Right lobe of liver (tissue), 6 donors: Measurements from ENCODE around the gene TMEM272. TPM values are rescaled to one million over a fixed set of nuclear protein-coding genes. Genes with fewer than 3 reads are reported as not detected.

ENCODE experiments used
- ATAC-seq, 4 donors: fragments of 200-7000 bp; cut with Tn5 transposase; one replicate each; pipeline ENCODE4 v1.9.1; 2020; ENCODE audit warnings: mild to moderate bottlenecking in 4 of 4, moderate library complexity in 4 of 4
- DNase-seq, 3 donors: peaks; one replicate each; pipeline ENCODE4 v3.0.0-alpha.2; 2020
- H3K27ac ChIP-seq, 3 donors: fragments of 200-600 bp; one replicate each; pipeline ENCODE4 v1.8.0; 2022
- H3K27me3 ChIP-seq, 2 donors: fragments of 200-600 bp; one replicate each; pipeline ENCODE4 v1.8.0; 2022
- H3K36me3 ChIP-seq, 4 donors: fragments of 200-600 bp; sonication (generic) in 1 of 4; one replicate each; pipeline versions ENCODE4 v1.5.1 to v1.8.0; 2017 to 2022; ENCODE audit warnings: control low read depth in 1 of 4
- H3K4me1 ChIP-seq, 4 donors: fragments of 200-600 bp; sonication (generic) in 1 of 4; one replicate each; pipeline versions ENCODE4 v1.5.1 to v1.8.0; 2017 to 2022; ENCODE audit warnings: control low read depth in 1 of 4
- H3K4me3 ChIP-seq, 3 donors: fragments of 200-600 bp; one replicate each; pipeline ENCODE4 v1.8.0; 2022
- H3K9me3 ChIP-seq, 4 donors: fragments of 200-600 bp; sonication (generic) in 1 of 4; one replicate each; pipeline versions ENCODE4 v1.5.1 to v1.8.0; 2017 to 2022; ENCODE audit warnings: control low read depth in 1 of 4
- POLR2A ChIP-seq: fragments of 450-650 bp; IDR thresholded peaks from one replicate; pipeline ENCODE4 v1.6.1; 2017; ENCODE audit warnings: antibody characterized with exemption, mild to moderate bottlenecking
- WGBS: methylation state at CpG from one replicate; pipeline ENCODE4 v1.1.6; 2018; ENCODE audit warnings: low coverage, low lambda C conversion rate; ENCODE audit not compliant: insufficient coverage; ENCODE audit errors: missing lambda C conversion rate; 5-methylcytosine and 5-hydroxymethylcytosine counted together
- intact Hi-C, 2 donors: fragments of 100-400 bp; cut with DNase I; formaldehyde crosslinking; loops; one replicate each; pipeline versions ENCODE4 v1.11.2 to v1.14.1; 2022
- total RNA-seq, 6 experiments: library from RNA; depleted of rRNA in 2 of 6; stranded (reverse); fragments of >200 nt in 2 of 6; fragmentation: NEBNext Ultra II Directional in 3 of 6; extraction: Animal tissue kit (Norgen Biotek cat#: 25700) in 3 of 6; gene quantifications; one replicate each; pipeline versions ENCODE4 v1.1.0 to v1.2.4, GENCODE V29; 2016 to 2023
- TF ChIP-seq, protein P1 (sequence below), 4 donors: fragments of 200-600 bp in 3 of 4; fragments of 450-650 bp in 1 of 4; IDR thresholded peaks; one replicate each; pipeline versions ENCODE4 v1.5.1 to v1.8.0; 2016 to 2022; ENCODE audit warnings: antibody characterized with exemption in 4 of 4, mild to moderate bottlenecking in 2 of 4
- donor health status: DM: no; HTN: yes; CAD: no.
- donor health status: DM: no; HTN: no; CAD: no.
- donor health status: DM: no; HTN: no; CAD: no.
- donor health status: DM: no; HTN: yes; CAD: no.
- donor health status: DM: no; HTN: yes; CAD: no.

TMEM272 gene
- total RNA-seq, 6 experiments from 2014 or later: 0.06 to 0.53 (median 0.33) TPM; not detected in 1

DNA sequence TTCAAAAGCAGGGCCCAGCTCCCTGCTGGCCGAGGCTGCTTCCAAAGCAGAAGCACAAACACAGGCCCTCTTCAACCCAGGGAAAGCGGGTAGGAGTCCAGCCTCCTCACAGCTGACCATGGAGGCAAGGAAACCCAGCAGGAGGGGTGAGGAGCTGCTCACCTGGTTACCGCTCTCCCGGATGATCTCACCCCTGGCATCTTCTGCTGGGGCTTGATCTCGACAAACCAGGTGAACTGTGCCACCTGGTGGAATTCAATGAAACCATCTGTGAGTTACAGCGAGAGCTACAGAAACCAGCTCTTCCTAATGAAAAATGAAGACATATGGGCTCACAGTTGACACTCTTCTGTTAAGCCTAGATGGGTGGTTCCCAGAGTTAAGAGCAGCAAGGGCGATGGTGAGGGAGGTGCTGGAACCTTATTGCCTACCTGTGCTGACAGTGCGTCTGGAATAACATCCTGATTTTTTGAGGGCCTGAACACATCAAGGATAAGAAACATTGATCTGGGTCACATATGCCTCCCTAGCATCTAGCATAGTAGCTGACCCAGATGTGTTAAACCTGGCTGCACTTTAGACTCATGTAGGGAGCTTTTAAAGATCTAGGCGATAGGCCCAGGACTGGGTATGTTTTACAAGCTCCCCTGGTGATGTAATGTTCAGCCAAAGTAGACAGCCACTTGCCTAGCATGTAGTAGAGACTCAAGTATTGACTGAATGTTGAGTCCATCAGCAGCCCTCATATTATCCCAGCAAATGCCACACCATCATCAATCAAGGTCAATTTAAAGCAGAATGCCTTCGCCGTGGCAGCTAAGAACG, 47.1 kb downstream of the TMEM272 start:
- Histone ChIP-seq H3K36me3 (no peaks in the 10 kb centered on the region), H3K9me3 (no peaks in the 10 kb centered on the region), H3K4me3 (no peak overlapping the region), H3K4me1 (peaks cover 0 to 25% (median 11%) of the 10 kb centered on the region in 4 donors), H3K27me3 (no peaks in the 10 kb centered on the region), H3K27ac (no peak overlapping the region)
- ATAC-seq: peak; percentile 49 to 70 (median 64)
- WGBS: 72% methylated on average over 7 of the region's 12 CpGs
- no peak for TF ChIP-seq POLR2A
- TF ChIP-seq, protein P1, sequence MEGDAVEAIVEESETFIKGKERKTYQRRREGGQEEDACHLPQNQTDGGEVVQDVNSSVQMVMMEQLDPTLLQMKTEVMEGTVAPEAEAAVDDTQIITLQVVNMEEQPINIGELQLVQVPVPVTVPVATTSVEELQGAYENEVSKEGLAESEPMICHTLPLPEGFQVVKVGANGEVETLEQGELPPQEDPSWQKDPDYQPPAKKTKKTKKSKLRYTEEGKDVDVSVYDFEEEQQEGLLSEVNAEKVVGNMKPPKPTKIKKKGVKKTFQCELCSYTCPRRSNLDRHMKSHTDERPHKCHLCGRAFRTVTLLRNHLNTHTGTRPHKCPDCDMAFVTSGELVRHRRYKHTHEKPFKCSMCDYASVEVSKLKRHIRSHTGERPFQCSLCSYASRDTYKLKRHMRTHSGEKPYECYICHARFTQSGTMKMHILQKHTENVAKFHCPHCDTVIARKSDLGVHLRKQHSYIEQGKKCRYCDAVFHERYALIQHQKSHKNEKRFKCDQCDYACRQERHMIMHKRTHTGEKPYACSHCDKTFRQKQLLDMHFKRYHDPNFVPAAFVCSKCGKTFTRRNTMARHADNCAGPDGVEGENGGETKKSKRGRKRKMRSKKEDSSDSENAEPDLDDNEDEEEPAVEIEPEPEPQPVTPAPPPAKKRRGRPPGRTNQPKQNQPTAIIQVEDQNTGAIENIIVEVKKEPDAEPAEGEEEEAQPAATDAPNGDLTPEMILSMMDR (IDR thresholded peaks at IDR 0.05): peak; percentile 53 to 60 (median 54)
- DNase-seq: peak in 2 of 3 donors; percentile 49 to 60
- intact Hi-C loops: no loop called here

DNA sequence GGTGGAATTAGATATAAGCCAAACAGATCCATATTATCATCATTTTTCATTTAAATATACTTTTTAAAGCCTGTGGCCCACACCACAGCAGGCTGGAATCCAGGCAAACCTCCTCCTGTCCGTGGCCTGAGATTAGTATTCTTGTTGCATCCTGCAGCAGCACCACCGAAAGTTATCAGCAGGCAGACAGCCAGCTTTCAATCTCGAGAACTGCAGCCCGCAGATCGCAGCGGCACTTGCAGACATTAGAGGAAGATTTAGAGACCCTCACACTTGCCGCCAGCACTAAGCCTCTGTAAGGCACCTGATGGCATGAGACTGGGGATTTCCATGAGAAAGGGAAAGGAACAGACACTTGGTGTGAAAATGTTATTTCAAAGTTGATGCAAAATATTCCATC, 48.4 kb downstream of the TMEM272 start:
- intact Hi-C loops: no loop called here
- Histone ChIP-seq H3K4me3 (no peak overlapping the region), H3K9me3 (no peaks in the 10 kb centered on the region), H3K36me3 (no peaks in the 10 kb centered on the region), H3K27me3 (no peaks in the 10 kb centered on the region), H3K27ac (no peak overlapping the region), H3K4me1 (peaks cover 0 to 14% (median 6%) of the 10 kb centered on the region in 4 donors)
- ATAC-seq: no peak
- TF ChIP-seq, protein P1 (IDR thresholded peaks at IDR 0.05): no peak
- no peak for DNase-seq
- 91% methylated on average over 6 of the region's 7 CpGs for WGBS

DNA sequence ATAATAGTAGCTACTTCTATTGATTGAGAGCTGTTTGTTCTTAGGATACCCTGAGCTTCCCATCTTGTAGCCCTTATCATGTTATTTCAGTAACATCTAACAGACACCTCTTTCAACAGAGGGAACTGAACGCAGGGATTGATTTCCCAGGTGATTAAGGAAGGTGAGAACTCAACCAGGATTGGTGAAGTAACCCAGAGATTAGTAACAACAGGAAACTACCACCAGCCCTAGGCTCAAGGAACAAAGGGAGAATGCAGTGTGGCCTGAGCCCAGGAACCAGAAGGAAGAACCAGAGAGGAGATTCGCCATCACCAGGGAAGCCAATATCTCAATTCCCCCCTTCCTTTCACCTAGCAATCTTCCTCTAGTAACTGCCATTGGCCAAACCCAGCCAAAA, 49.6 kb downstream of the TMEM272 start:
- TF ChIP-seq, protein P1 (IDR thresholded peaks at IDR 0.05): no peak
- TF ChIP-seq POLR2A: no peak
- intact Hi-C loops: no loop called here
- DNase-seq (no peak), ATAC-seq (no peak)
- no peaks in the 10 kb centered on the region for H3K36me3 ChIP-seq
- no peak overlapping the region for H3K4me3 ChIP-seq
- WGBS: 100% methylated on average over 1 of the region's 2 CpGs
- H3K9me3 ChIP-seq: no peaks in the 10 kb centered on the region
- H3K27me3 ChIP-seq: no peaks in the 10 kb centered on the region
- peaks cover 0 to 4% (median 1%) of the 10 kb centered on the region in 4 donors for H3K4me1 ChIP-seq
- H3K27ac ChIP-seq: no peak overlapping the region

DNA sequence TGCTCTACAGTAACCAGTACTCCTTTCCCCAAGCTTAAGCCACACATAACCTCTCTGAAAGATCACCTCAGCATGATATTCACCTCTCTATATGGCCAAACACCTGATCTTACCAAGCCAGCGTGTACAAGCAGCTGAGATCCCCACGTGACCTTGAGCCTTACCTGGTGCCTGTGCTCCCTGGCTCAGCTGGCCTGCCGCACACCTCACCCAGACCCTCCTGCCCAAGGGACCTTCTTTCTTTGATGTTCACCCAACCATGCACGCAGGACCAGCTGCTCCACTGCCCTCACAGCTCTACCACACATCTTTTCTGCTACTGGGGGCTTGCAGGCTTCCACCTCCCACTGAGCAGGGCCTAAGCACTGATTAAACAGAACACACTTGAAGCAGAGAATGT, 50.0 kb downstream of the TMEM272 start:
- H3K27ac ChIP-seq: no peak overlapping the region
- DNase-seq (no peak), ATAC-seq (no peak)
- no peaks in the 10 kb centered on the region for H3K27me3 ChIP-seq
- H3K36me3 ChIP-seq: no peaks in the 10 kb centered on the region
- TF ChIP-seq, protein P1 (IDR thresholded peaks at IDR 0.05): no peak
- TF ChIP-seq POLR2A: no peak
- no peaks in the 10 kb centered on the region for H3K4me1 ChIP-seq
- intact Hi-C loops: no loop called here
- H3K9me3 ChIP-seq: no peaks in the 10 kb centered on the region
- H3K4me3 ChIP-seq: no peak overlapping the region
- 50% methylated on average over 2 of the region's 4 CpGs for WGBS
